Superior temporal gyrus (tissue), 1 donor: ENCODE data around the gene STAB1.

Experiments
- DNase-seq: peaks from one replicate; pipeline ENCODE4 v3.0.0-alpha.2; 2016; ENCODE audit errors: extremely low spot score

The STAB1 gene

GRCh38 chr3:52483577-52484381 lies 11.4 kb upstream of the STAB1 start:
- DNase-seq, result peak; percentile 50

- DNase-seq, result no peak
Measured at GRCh38 chr3:52484680-52485461, 10.3 kb upstream of the STAB1 start.

DNA sequence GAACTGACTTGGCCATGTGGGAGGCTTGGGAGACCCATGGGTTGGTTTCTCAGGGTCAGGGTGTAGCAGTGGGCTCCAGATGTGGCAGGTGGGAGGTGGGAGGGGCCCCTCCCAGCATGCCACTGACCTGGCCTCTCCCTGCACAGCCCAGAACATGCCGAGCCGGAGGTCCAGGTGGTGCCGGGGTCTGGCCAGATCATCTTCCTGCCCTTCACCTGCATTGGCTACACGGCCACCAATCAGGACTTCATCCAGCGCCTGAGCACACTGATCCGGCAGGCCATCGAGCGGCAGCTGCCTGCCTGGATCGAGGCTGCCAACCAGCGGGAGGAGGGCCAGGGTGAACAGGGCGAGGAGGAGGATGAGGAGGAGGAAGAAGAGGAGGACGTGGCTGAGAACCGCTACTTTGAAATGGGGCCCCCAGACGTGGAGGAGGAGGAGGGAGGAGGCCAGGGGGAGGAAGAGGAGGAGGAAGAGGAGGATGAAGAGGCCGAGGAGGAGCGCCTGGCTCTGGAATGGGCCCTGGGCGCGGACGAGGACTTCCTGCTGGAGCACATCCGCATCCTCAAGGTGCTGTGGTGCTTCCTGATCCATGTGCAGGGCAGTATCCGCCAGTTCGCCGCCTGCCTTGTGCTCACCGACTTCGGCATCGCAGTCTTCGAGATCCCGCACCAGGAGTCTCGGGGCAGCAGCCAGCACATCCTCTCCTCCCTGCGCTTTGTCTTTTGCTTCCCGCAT lies 7.9 kb upstream of the STAB1 start:
- no peak for DNase-seq

DNA sequence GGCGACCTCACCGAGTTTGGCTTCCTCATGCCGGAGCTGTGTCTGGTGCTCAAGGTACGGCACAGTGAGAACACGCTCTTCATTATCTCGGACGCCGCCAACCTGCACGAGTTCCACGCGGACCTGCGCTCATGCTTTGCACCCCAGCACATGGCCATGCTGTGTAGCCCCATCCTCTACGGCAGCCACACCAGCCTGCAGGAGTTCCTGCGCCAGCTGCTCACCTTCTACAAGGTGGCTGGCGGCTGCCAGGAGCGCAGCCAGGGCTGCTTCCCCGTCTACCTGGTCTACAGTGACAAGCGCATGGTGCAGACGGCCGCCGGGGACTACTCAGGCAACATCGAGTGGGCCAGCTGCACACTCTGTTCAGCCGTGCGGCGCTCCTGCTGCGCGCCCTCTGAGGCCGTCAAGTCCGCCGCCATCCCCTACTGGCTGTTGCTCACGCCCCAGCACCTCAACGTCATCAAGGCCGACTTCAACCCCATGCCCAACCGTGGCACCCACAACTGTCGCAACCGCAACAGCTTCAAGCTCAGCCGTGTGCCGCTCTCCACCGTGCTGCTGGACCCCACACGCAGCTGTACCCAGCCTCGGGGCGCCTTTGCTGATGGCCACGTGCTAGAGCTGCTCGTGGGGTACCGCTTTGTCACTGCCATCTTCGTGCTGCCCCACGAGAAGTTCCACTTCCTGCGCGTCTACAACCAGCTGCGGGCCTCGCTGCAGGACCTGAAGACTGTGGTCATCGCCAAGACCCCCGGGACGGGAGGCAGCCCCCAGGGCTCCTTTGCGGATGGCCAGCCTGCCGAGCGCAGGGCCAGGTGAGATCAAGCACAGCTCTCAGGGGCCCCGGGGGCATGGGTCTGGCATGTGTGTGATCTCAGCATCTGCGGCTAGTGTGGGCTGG lies 7.1 kb upstream of the STAB1 start:
- no peak for DNase-seq

- no peak for DNase-seq
Measured at GRCh38 chr3:52488746-52489145, 6.4 kb upstream of the STAB1 start.

- no peak for DNase-seq
Measured at GRCh38 chr3:52489453-52489852, 5.7 kb upstream of the STAB1 start.

DNA sequence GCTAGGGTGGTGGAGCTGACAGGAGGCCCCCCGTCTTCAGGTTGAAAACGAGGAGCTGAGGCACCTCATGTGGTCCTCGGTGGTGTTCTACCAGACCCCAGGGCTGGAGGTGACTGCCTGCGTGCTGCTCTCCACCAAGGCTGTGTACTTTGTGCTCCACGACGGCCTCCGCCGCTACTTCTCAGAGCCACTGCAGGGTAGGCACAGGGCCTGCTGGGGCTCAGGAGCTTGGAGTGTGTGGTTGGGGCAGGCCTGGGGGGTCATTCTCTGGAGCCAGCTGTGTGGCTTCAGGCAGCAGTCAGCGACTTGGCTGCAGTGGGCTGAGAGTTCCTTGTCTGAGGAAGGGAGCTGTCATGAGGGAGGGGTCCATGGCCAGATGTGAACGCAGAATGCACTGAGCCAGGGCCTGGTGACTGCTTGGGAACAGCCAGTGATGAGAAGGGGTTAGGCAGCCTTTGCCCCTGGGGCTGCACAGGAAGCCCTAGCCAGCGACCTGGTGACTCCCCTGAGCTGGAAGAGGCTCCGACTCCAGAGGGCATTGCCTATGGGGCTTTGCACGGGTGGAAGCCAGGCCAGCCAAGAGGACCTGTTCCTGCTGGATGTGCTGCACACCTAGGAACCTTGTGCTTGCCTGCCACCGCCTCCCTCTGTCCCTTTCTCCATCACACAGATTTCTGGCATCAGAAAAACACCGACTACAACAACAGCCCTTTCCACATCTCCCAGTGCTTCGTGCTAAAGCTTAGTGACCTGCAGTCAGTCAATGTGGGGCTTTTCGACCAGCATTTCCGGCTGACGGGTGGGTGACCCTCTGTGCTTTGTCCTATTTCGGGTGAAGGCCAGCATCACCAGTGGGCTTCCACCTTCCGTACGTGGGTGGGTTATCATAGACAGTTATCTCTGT lies 4.9 kb upstream of the STAB1 start:
- DNase-seq, result no peak

GRCh38 chr3:52490939-52491526 lies 4.1 kb upstream of the STAB1 start:
- DNase-seq, result peak; percentile 15

DNA sequence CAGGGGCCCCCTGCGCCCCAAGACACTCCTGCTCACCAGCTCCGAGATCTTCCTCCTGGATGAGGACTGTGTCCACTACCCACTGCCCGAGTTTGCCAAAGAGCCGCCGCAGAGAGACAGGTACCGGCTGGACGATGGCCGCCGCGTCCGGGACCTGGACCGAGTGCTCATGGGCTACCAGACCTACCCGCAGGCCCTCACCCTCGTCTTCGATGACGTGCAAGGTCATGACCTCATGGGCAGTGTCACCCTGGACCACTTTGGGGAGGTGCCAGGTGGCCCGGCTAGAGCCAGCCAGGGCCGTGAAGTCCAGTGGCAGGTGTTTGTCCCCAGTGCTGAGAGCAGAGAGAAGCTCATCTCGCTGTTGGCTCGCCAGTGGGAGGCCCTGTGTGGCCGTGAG lies 3.1 kb upstream of the STAB1 start:
- no peak for DNase-seq

GRCh38 chr3:52493232-52494017 lies 1.7 kb upstream of the STAB1 start:
- DNase-seq, result no peak

DNA sequence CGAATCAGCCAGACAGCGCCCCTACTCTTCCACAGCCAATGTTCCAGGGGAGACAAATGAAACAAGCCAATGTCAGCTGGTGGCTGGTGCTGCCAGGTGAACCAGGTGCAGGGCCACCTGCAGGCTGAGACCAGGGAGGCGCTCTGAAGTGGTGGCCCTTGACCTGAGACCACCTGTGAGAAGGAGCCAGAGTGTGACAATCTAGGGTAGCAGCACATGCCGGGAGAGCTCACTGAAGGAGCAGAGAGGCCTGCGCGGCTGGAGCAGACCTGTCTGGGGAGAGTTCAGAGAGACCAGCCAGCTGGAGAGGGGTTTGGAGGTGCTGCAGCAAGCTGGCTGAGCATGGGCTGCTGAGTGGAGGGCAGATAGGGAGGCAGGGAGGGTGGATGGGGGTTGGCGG lies 693 bp upstream of the STAB1 start:
- no peak for DNase-seq

DNA sequence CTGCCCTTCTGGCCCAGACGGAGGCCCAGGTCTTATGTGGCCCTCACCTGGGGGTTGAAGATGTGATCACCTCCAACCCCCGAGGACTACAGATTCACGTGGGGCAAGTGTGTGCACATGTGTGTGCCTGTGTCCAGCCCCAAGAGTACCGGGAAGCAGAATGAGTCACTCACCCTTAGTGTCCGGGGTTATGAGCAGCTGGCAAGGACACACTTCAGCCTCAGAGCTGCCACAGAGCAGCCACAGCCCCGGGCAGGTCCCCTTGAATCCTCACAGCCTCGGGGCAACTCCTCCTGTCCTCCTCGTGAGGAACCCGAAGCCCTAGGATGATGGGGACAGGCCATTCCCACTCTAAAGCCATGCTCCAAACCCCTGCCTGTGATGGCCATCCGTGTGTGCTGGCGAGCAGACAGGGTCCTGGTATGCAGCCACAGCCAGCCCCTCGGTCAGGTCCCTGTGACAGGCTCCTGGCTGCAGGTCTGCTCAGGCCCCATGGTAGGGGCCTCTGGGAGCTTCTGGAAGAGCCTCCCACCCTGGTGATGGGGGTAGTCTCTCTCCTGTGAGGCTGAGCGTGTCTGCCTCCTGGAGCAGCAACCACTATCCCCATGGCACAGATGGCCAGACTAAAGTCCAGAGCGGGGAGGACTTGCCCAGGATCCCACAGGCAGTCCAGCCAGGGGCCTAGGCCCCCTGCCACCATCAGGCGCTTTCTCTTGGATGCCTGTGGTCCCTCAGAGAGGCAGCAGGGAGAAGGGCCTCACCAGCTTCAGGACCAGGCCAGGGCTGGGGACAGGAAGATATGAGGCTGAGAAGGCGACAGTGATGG lies 852 bp downstream of the STAB1 start:
- DNase-seq, result no peak

DNA sequence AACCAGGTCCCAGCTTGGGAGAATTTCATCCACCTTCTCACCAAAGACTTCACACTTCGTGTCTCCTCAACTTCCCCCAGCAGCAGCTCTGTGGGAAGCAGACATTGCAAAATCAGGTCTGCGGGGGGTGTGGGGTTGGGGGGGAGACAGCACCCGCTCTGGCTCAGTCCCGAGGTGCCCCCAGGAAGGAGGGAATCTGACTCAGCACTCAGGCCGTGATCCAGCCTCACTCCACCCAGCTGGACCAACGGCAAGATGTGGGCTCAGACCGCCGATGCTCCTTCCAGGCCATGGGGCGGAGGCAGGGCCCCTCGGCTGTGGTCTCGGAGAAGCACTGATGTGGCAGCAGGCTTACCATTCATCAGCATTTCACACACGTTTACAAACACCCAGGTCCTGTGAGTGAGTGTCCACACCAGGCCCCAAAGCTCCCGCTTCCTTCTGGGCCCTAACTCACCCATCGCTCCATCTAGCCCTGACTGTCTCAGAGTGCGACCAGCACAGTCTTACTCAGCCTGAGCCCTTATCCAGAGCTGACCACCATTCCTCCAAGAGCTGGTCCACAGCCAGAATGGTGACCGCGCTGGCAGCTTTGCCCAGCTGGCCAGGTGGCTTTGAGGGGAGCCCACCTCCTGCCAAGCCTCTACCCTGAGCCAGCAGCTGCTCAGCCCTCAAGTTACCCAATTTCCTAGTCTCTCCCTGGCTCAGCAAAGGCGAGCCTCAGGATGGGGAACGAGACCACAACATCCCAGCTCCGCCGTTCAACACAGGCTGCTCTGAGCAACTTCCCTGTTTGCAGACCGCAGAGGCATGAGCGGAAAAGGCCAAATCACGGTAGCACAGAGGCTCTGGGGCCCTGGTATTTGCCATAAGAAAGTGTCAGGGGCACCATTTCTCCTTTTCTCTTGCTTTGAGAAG lies 3.3 kb downstream of the STAB1 start:
- peak; percentile 13 for DNase-seq

GRCh38 chr3:52501046-52501445 lies 5.9 kb downstream of the STAB1 start:
- DNase-seq, result no peak

DNA sequence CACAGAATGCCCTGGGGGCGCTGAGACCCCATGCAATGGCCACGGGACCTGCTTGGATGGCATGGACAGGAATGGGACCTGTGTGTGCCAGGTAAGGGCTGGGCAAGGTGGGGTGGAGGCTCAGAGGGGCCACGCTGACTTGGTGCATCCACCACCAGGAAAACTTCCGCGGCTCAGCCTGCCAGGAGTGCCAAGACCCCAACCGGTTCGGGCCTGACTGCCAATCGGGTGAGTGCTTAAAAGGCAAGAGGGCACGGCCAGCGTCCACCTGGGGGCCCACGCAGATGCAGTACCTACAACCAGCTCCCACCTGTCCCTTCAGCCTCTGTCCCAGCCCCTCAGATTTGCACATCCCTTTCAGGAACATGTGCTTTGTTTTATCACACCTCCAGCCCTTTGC lies 6.9 kb downstream of the STAB1 start:
- DNase-seq, result no peak

GRCh38 chr3:52502808-52503350 lies 7.7 kb downstream of the STAB1 start:
- DNase-seq, result no peak
